ENCODE measurements around the gene RNF217.
"Not testable (repeated sequence)": the region's sequence is repeated elsewhere in the genome, so short reads cannot be mapped to it uniquely, and the experiment has no call there.

The RNF217 gene

GRCh38 chr6:125057392-125058246 is 95.4 kb downstream of the RNF217 start:
- DNase-seq (ENCODE audit: low read depth in 2 of 2) = no peak

GRCh38 chr6:125058546-125058945 is 96.3 kb downstream of the RNF217 start:
- no peak for DNase-seq (ENCODE audit: low read depth in 2 of 2)

GRCh38 chr6:125063307-125063706 is 101.1 kb downstream of the RNF217 start:
- no peak for DNase-seq (ENCODE audit: low read depth in 2 of 2)

GRCh38 chr6:125066140-125066539 is 103.9 kb downstream of the RNF217 start:
- no peak for DNase-seq (ENCODE audit: low read depth in 2 of 2)

- no peak for DNase-seq (ENCODE audit: low read depth in 2 of 2)
Measured at GRCh38 chr6:125066964-125067363, 104.7 kb downstream of the RNF217 start.

- no peak for DNase-seq (ENCODE audit: low read depth in 2 of 2)
Measured at GRCh38 chr6:125067552-125067951, 105.3 kb downstream of the RNF217 start.

- DNase-seq (ENCODE audit: low read depth in 2 of 2) = no peak
Measured at GRCh38 chr6:125073071-125073470, 110.8 kb downstream of the RNF217 start.

GRCh38 chr6:125074120-125074519 is 111.9 kb downstream of the RNF217 start:
- no peak for DNase-seq (ENCODE audit: low read depth in 2 of 2)

GRCh38 chr6:125075073-125075472 is 112.8 kb downstream of the RNF217 start:
- not testable (repeated sequence) for DNase-seq (ENCODE audit: low read depth in 2 of 2)

- no peak for DNase-seq (ENCODE audit: low read depth in 2 of 2)
Measured at GRCh38 chr6:125075741-125076481, 113.7 kb downstream of the RNF217 start.

GRCh38 chr6:125076482-125076742 is 114.2 kb downstream of the RNF217 start:
- no peak for DNase-seq (ENCODE audit: low read depth in 2 of 2)

- no peak for DNase-seq (ENCODE audit: low read depth in 2 of 2)
Measured at GRCh38 chr6:125077453-125077852, 115.2 kb downstream of the RNF217 start.

GRCh38 chr6:125078602-125079321 is 116.5 kb downstream of the RNF217 start:
- no peak for DNase-seq (ENCODE audit: low read depth in 2 of 2)

- no peak for DNase-seq (ENCODE audit: low read depth in 2 of 2)
Measured at GRCh38 chr6:125082908-125083683, 120.9 kb downstream of the RNF217 start.

- no peak for DNase-seq (ENCODE audit: low read depth in 2 of 2)
Measured at GRCh38 chr6:125083684-125083990, 121.4 kb downstream of the RNF217 start.

- DNase-seq (ENCODE audit: low read depth in 2 of 2) = no peak
Measured at GRCh38 chr6:125086716-125087115, 124.5 kb downstream of the RNF217 start.

- DNase-seq (ENCODE audit: low read depth in 2 of 2) = no peak
Measured at GRCh38 chr6:125088963-125089362, 126.7 kb downstream of the RNF217 start.

- DNase-seq (ENCODE audit: low read depth in 2 of 2) = no peak
Measured at GRCh38 chr6:125094563-125094962, 132.3 kb downstream of the RNF217 start.

- no peak for DNase-seq (ENCODE audit: low read depth in 2 of 2)
Measured at GRCh38 chr6:125095580-125096301, 133.5 kb downstream of the RNF217 start.

- no peak for DNase-seq (ENCODE audit: low read depth in 2 of 2)
Measured at GRCh38 chr6:125097186-125097585, 134.9 kb downstream of the RNF217 start.

GRCh38 chr6:125098253-125098652 is 136.0 kb downstream of the RNF217 start:
- no peak for DNase-seq (ENCODE audit: low read depth in 2 of 2)

Measured in stimulated activated CD8-positive, alpha-beta memory T cell treated with anti-CD3 and anti-CD28 coated beads, Interleukin-7, amount 100 ng/mL, for 1 hour (primary cell).